C4-2B (cell line): Measurements from ENCODE around the gene MXRA8.

Experiments
- H3K27ac ChIP-seq: fragments of 450-650 bp; 2 replicates; pipeline ENCODE4 v1.5.1; 2017
- CTCF ChIP-seq: fragments of 450-650 bp; conservative IDR thresholded peaks from 2 replicates; pipeline ENCODE4 v1.5.1; 2017; ENCODE audit warnings: mild to moderate bottlenecking
- ZFX ChIP-seq: fragments of 450-650 bp; IDR thresholded peaks from 2 replicates; pipeline ENCODE4 v1.6.1; 2017

MXRA8 gene

DNA sequence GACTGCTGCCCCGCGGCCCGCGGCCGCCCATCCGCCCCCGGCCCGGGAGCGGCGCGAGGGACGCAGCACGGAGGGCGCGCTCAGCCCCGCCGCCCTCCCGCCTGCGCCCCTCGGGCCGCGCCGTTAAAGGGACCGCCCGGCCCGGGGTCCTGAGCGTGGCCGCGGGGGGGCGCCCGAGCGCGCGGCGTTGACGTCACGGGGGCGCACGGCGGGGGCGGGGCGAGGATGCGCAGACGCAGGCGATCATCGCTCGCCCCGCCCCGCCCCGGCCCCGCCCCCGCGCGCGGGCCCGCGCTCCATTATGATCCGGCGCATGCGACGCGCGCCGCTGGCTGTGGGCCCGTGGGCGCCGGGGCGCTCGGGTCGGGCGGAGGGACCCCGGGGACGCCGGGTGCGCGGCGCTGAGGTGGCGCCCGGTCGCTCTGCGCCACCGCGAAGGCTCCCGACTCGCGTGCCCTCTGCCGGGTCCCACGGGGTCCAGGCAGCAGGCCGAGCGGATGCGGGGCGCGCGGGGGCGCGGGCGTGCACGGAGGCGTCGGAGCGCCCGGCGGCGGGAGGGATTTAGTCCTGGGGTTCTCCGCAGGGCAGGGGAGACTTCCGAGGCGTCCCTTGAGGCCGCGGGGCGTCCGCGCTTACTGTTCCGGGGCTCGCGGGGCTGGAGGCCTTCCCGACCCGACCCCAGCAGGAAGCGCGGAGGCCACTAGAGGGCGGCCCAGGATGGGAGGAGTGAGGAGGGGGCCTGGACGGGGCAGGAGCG, 8.9 kb downstream of the MXRA8 start, which contains the start of gene DVL1:
DVL1 (minus strand) TSS at position 163 of the 757 bp plus-strand sequence. CDS start 353 bp downstream, outside the sequence.
- TF ChIP-seq ZFX (peak; percentile 27; the same call in 1 of the 2 replicates), CTCF (peak; percentile 77)
- peak within 1 kb of the TSS; percentile 99 for H3K27ac ChIP-seq

DNA sequence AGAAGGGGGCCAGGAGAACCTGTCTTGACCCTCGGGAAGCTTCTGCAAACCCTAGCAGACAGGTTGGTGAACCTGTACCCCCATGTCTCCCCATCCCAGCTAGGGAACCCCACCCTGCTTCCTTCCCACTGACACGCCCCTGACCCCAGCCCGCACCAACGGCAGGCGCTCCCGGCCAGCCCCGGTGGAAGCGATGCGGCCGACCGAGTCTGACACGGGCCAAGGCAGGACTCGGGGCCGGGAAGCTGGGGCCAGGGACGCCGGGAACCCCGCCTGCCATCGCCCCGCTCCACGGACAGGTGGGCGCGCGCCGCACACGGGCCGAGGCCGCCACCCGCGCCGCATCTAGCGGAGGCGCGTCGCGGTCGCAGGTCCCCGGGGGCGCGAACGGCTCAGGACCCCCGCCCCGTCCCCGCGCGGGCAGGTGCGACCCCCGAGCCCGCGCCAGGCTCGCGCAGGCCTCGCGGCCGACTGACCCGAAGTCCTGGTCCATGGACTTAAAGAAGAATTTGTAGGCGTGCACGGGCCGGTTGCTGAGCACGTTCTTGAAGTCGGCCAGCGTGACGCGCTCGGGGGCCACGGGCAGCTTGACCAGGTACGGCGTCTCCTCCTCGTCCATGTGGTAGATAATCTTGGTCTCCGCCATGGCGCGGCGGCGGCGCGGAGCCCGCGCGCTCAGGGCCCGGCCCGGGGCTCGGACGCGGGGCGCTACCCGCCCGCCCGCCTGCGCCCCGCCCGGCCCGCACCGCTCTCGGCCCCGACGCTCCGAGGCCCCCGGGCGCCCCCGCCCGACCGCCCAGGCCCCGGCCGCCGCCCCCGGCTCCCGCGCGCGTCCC, 9.7 kb downstream of the MXRA8 start:
- peak overlapping the region; percentile 99 for H3K27ac ChIP-seq
- no peak for TF ChIP-seq CTCF
- peak; percentile 42 for TF ChIP-seq ZFX

- peak overlapping the region; percentile 99 for H3K27ac ChIP-seq
- TF ChIP-seq ZFX: peak; percentile 92
- TF ChIP-seq CTCF: no peak
Measured at GRCh38 chr1:1347663-1348419, 10.5 kb downstream of the MXRA8 start.

DNA sequence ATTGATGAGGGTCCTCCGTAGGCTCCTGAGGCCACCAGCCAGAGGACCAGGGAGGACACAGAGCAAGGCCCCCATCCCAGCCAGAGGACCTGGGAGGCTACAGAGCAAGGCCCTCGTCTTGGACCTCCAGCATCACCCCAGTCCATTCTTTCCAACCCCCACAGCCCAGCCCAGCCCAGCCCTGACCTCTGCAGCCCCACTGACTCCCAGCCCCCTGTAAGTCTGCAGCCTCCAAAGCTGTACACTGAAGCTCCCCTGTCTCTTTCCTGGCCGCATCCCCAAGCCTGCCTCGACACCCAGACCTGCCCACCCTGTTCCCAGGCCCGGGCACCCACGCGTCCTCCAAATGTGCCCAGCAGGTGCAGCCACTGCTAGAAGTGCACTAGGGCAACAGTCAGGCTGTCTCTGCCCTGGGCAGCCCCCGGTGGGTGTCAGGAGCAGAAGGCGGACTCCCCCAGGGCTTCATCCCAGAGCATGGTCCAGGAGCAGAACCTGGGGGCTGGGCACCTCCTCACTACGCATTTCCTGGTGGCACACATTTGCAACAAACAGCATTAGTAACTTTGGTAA, 11.2 kb downstream of the MXRA8 start:
- no peak for TF ChIP-seq ZFX
- TF ChIP-seq CTCF: no peak
- peak overlapping the region; percentile 99 for H3K27ac ChIP-seq

DNA sequence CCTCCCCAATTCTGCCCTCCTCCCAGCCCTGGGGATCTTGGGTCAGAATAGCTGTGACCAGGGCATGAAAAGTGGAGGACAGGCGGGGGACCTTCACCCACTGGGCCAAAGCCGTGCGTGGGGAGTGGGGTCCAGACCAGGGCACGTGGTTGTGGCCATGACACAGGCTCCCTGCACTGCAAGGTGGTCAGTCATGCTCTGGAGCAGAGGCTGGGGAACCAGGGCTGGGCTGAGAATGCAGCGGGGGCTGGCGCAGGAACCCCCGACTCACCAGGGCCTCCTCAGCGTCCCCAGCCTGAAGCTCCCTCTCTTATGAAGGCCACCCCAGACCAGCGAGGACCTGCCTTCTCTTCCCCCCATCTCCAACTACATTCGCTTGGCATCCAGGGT, 11.9 kb downstream of the MXRA8 start:
- H3K27ac ChIP-seq: peak overlapping the region; percentile 99
- TF ChIP-seq ZFX: no peak
- no peak for TF ChIP-seq CTCF

DNA sequence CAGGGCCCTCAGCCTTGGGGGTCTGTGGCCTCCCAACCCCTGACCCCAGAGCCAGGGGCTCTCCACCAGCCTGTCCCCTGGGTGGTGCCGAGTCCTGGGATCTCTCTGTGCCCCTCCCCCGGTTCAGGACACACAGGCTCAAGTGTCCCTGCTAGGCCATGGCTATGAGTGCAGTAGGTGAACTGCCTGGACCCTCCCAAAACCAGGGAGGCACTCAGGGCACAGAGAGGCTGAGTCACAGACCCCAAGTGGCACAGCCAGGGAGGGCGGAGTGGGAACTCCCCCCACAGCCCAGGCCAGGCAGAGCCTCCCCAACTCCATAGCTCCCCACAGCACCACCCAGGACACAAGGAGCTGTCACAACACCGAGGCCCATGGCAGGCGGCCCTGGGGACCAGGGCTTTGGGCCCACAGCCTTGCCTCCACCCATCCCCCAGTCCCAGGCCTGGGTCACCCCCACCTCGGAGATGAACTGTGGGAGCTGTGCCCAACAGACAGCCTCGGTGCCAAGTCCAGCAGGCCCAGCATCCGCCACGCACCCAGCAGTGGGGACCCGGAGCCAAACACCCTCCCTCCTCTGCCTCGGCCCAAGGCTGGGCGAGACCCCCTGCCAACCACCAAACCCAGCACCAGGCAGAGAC, 12.4 kb downstream of the MXRA8 start:
- H3K27ac ChIP-seq: peak overlapping the region; percentile 99
- TF ChIP-seq ZFX (no peak), CTCF (no peak)
